T-helper 1 cell treated with Interleukin-12 subunit alpha and Interleukin-12 subunit beta and Interleukin-4 antibody, amounts not matched to agents 30 μg/mL and 1 μg/mL, for 36 hours (primary cell): ENCODE results near the gene FATE1.

Experiments used
- H3K27ac Mint-ChIP-seq: one replicate; pipeline ENCODE4 v1.8.0; 2021; ENCODE audit warnings: mild to moderate bottlenecking, mixed read lengths
- H3K27me3 Mint-ChIP-seq: one replicate; pipeline ENCODE4 v1.8.0; 2021; ENCODE audit warnings: low read depth, mixed read lengths
- H3K36me3 Mint-ChIP-seq: one replicate; pipeline ENCODE4 v1.8.0; 2021; ENCODE audit warnings: low read depth, mixed read lengths
- H3K4me1 Mint-ChIP-seq: one replicate; pipeline ENCODE4 v1.8.0; 2021; ENCODE audit warnings: low read depth, mixed read lengths
- H3K4me3 Mint-ChIP-seq: one replicate; pipeline ENCODE4 v1.8.0; 2021; ENCODE audit warnings: mild to moderate bottlenecking, moderate library complexity, mixed read lengths
- H3K9me3 Mint-ChIP-seq: one replicate; pipeline ENCODE4 v1.8.0; 2021; ENCODE audit warnings: mixed read lengths

Gene FATE1

GRCh38 chrX:151743651-151744470 lies 28.0 kb downstream of the FATE1 start:
- Mint-ChIP-seq H3K27me3 (no peaks in the 10 kb centered on the region), H3K4me1 (no peaks in the 10 kb centered on the region), H3K36me3 (no peaks in the 10 kb centered on the region), H3K27ac (no peak overlapping the region), H3K4me3 (no peak overlapping the region), H3K9me3 (no peaks in the 10 kb centered on the region)

GRCh38 chrX:151745651-151746050 lies 29.8 kb downstream of the FATE1 start:
- H3K9me3 Mint-ChIP-seq: no peaks in the 10 kb centered on the region
- no peaks in the 10 kb centered on the region for H3K4me1 Mint-ChIP-seq
- H3K27me3 Mint-ChIP-seq: no peaks in the 10 kb centered on the region
- H3K36me3 Mint-ChIP-seq: no peaks in the 10 kb centered on the region
- H3K27ac Mint-ChIP-seq: no peak overlapping the region
- H3K4me3 Mint-ChIP-seq: no peak overlapping the region

GRCh38 chrX:151746502-151746901 lies 30.7 kb downstream of the FATE1 start:
- Mint-ChIP-seq H3K9me3 (no peaks in the 10 kb centered on the region), H3K27me3 (no peaks in the 10 kb centered on the region), H3K4me3 (no peak overlapping the region), H3K4me1 (no peaks in the 10 kb centered on the region), H3K27ac (no peak overlapping the region), H3K36me3 (no peaks in the 10 kb centered on the region)

GRCh38 chrX:151750511-151750910 lies 34.7 kb downstream of the FATE1 start:
- H3K27me3 Mint-ChIP-seq: no peaks in the 10 kb centered on the region
- H3K4me3 Mint-ChIP-seq: no peak overlapping the region
- no peak overlapping the region for H3K27ac Mint-ChIP-seq
- H3K9me3 Mint-ChIP-seq: no peaks in the 10 kb centered on the region
- no peaks in the 10 kb centered on the region for H3K4me1 Mint-ChIP-seq
- H3K36me3 Mint-ChIP-seq: no peaks in the 10 kb centered on the region

- no peak overlapping the region for H3K4me3 Mint-ChIP-seq
- H3K9me3 Mint-ChIP-seq: no peaks in the 10 kb centered on the region
- H3K36me3 Mint-ChIP-seq: no peaks in the 10 kb centered on the region
- H3K27ac Mint-ChIP-seq: no peak overlapping the region
- no peaks in the 10 kb centered on the region for H3K27me3 Mint-ChIP-seq
- no peaks in the 10 kb centered on the region for H3K4me1 Mint-ChIP-seq
These were observed 37.0 kb downstream of the FATE1 start for GRCh38 chrX:151752847-151753246.

- no peaks in the 10 kb centered on the region for H3K36me3 Mint-ChIP-seq
- H3K4me1 Mint-ChIP-seq: no peaks in the 10 kb centered on the region
- H3K27ac Mint-ChIP-seq: no peak overlapping the region
- no peaks in the 10 kb centered on the region for H3K9me3 Mint-ChIP-seq
- no peak overlapping the region for H3K4me3 Mint-ChIP-seq
- H3K27me3 Mint-ChIP-seq: no peaks in the 10 kb centered on the region
These were observed 37.6 kb downstream of the FATE1 start for GRCh38 chrX:151753313-151754046.

GRCh38 chrX:151754047-151754429 lies 38.2 kb downstream of the FATE1 start:
- H3K9me3 Mint-ChIP-seq: no peaks in the 10 kb centered on the region
- no peak overlapping the region for H3K4me3 Mint-ChIP-seq
- no peaks in the 10 kb centered on the region for H3K27me3 Mint-ChIP-seq
- no peaks in the 10 kb centered on the region for H3K4me1 Mint-ChIP-seq
- no peaks in the 10 kb centered on the region for H3K36me3 Mint-ChIP-seq
- no peak overlapping the region for H3K27ac Mint-ChIP-seq

- Mint-ChIP-seq H3K27me3 (no peaks in the 10 kb centered on the region), H3K4me3 (no peak overlapping the region), H3K9me3 (no peaks in the 10 kb centered on the region), H3K4me1 (no peaks in the 10 kb centered on the region), H3K36me3 (no peaks in the 10 kb centered on the region), H3K27ac (no peak overlapping the region)
These were observed 38.9 kb downstream of the FATE1 start for GRCh38 chrX:151754641-151755215.

GRCh38 chrX:151759041-151759708 lies 43.3 kb downstream of the FATE1 start:
- no peak overlapping the region for H3K27ac Mint-ChIP-seq

GRCh38 chrX:151762802-151763201 lies 47.0 kb downstream of the FATE1 start:
- H3K4me1 Mint-ChIP-seq: no peaks in the 10 kb centered on the region
- no peaks in the 10 kb centered on the region for H3K36me3 Mint-ChIP-seq
- no peak overlapping the region for H3K27ac Mint-ChIP-seq
- no peak overlapping the region for H3K4me3 Mint-ChIP-seq
- no peaks in the 10 kb centered on the region for H3K9me3 Mint-ChIP-seq
- no peaks in the 10 kb centered on the region for H3K27me3 Mint-ChIP-seq

More at GRCh38 chrX:151759041-151759708, 43.3 kb downstream of the FATE1 start:
- Mint-ChIP-seq H3K9me3 (no peaks in the 10 kb centered on the region), H3K36me3 (no peaks in the 10 kb centered on the region), H3K27me3 (no peaks in the 10 kb centered on the region), H3K4me3 (no peak overlapping the region), H3K4me1 (no peaks in the 10 kb centered on the region)

- H3K4me1 Mint-ChIP-seq: no peaks in the 10 kb centered on the region
- no peaks in the 10 kb centered on the region for H3K27me3 Mint-ChIP-seq
- H3K9me3 Mint-ChIP-seq: no peaks in the 10 kb centered on the region
- H3K27ac Mint-ChIP-seq: no peak overlapping the region
- no peak overlapping the region for H3K4me3 Mint-ChIP-seq
- H3K36me3 Mint-ChIP-seq: no peaks in the 10 kb centered on the region
These were observed 47.9 kb downstream of the FATE1 start for GRCh38 chrX:151763711-151764110.

GRCh38 chrX:151765026-151765425 lies 49.2 kb downstream of the FATE1 start:
- H3K27me3 Mint-ChIP-seq: no peaks in the 10 kb centered on the region
- H3K4me1 Mint-ChIP-seq: no peaks in the 10 kb centered on the region
- H3K27ac Mint-ChIP-seq: no peak overlapping the region
- no peak overlapping the region for H3K4me3 Mint-ChIP-seq
- H3K9me3 Mint-ChIP-seq: no peaks in the 10 kb centered on the region
- H3K36me3 Mint-ChIP-seq: no peaks in the 10 kb centered on the region

- no peaks in the 10 kb centered on the region for H3K36me3 Mint-ChIP-seq
- no peaks in the 10 kb centered on the region for H3K27me3 Mint-ChIP-seq
- no peak overlapping the region for H3K27ac Mint-ChIP-seq
- H3K9me3 Mint-ChIP-seq: no peaks in the 10 kb centered on the region
- no peak overlapping the region for H3K4me3 Mint-ChIP-seq
- H3K4me1 Mint-ChIP-seq: no peaks in the 10 kb centered on the region
These were observed 55.9 kb downstream of the FATE1 start for GRCh38 chrX:151771726-151772125.
